Cardiac muscle cell (in vitro differentiated cells and primary cell): ENCODE measurements around the gene DUSP7. TPM values are rescaled to one million over a fixed set of nuclear protein-coding genes. Genes with fewer than 3 reads are reported as not detected.
"Not testable (repeated sequence)": the region's sequence is repeated elsewhere in the genome, so short reads cannot be mapped to it uniquely, and the experiment has no call there.

ENCODE experiments used
- DNase-seq, 2 donors: peaks; one replicate each; pipeline versions ENCODE4 v3.0.0 to v3.0.0-alpha.2; 2010 to 2017; ENCODE audit warnings: low read depth in 1 of 2, low spot score in 1 of 2
- H3K27ac ChIP-seq: fragments of 200-600 bp; sonication (generic); 2 replicates; pipeline ENCODE4 v1.5.1; 2016
- H3K27me3 ChIP-seq: fragments of 200-600 bp; sonication (generic); 2 replicates; pipeline ENCODE4 v1.6.0; 2016; ENCODE audit warnings: control low read depth
- H3K36me3 ChIP-seq: fragments of 200-600 bp; sonication (generic); 2 replicates; pipeline ENCODE4 v1.5.1; 2016; ENCODE audit warnings: control low read depth
- H3K4me1 ChIP-seq: fragments of 200-600 bp; sonication (generic); 2 replicates; pipeline ENCODE4 v1.8.1; 2017; ENCODE audit warnings: low read depth, mild to moderate bottlenecking, mixed run types
- H3K4me3 ChIP-seq: fragments of 200-600 bp; sonication (generic); 2 replicates; pipeline ENCODE4 v1.5.1; 2016; ENCODE audit warnings: mild to moderate bottlenecking
- H3K9me3 ChIP-seq: fragments of 200-600 bp; sonication (generic); 2 replicates; pipeline ENCODE4 v1.5.1; 2017; ENCODE audit warnings: low read depth, mild to moderate bottlenecking, control low read depth
- polyA plus RNA-seq: library from polyadenylated mRNA; unstranded; fragments of >200 nt; fragmentation: Nextera tagmentation; extraction: Ambion mirVana; gene quantifications from 2 replicates; pipeline ENCODE4 v1.2.1, GENCODE V29; 2016
- total RNA-seq: library from RNA; depleted of rRNA; stranded (reverse); fragments of >200 nt; gene quantifications from 2 replicates; pipeline ENCODE4 v1.2.3, GENCODE V29; 2016
- TF ChIP-seq, protein P1 (sequence below): IDR thresholded peaks from 2 replicates; pipeline ENCODE4 v1.5.1; 2012; ENCODE audit warnings: low read depth, mild to moderate bottlenecking, low read length

DUSP7 gene
- total and polyA plus RNA-seq, 2 experiments from 2014 or later: 7.1 to 39.5 TPM

DNA sequence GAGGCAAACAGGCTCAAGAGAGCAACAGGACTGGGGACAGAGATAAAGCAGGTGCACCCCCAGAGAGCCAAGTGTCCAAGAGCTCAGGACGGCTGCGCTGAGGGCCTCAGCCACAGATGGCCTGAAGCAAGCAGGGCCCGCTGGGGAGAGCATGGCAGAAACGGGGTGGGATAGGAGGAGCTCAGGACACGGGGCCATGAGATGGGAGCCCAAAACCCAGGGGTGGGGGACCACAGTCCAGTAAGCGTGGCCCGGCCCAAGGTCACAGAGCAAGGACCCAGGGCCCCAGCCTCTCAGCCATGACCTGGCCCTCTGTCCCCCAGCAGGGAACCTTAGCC lies 9.5 kb downstream of the DUSP7 start:
- Histone ChIP-seq H3K4me1 (peaks cover 23% of the 10 kb centered on the region), H3K36me3 (peaks cover 9% of the 10 kb centered on the region), H3K27ac (no peak overlapping the region), H3K4me3 (no peak overlapping the region), H3K9me3 (no peaks in the 10 kb centered on the region), H3K27me3 (no peaks in the 10 kb centered on the region)
- TF ChIP-seq, protein P1, sequence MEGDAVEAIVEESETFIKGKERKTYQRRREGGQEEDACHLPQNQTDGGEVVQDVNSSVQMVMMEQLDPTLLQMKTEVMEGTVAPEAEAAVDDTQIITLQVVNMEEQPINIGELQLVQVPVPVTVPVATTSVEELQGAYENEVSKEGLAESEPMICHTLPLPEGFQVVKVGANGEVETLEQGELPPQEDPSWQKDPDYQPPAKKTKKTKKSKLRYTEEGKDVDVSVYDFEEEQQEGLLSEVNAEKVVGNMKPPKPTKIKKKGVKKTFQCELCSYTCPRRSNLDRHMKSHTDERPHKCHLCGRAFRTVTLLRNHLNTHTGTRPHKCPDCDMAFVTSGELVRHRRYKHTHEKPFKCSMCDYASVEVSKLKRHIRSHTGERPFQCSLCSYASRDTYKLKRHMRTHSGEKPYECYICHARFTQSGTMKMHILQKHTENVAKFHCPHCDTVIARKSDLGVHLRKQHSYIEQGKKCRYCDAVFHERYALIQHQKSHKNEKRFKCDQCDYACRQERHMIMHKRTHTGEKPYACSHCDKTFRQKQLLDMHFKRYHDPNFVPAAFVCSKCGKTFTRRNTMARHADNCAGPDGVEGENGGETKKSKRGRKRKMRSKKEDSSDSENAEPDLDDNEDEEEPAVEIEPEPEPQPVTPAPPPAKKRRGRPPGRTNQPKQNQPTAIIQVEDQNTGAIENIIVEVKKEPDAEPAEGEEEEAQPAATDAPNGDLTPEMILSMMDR: no peak
- DNase-seq: no peak

DNA sequence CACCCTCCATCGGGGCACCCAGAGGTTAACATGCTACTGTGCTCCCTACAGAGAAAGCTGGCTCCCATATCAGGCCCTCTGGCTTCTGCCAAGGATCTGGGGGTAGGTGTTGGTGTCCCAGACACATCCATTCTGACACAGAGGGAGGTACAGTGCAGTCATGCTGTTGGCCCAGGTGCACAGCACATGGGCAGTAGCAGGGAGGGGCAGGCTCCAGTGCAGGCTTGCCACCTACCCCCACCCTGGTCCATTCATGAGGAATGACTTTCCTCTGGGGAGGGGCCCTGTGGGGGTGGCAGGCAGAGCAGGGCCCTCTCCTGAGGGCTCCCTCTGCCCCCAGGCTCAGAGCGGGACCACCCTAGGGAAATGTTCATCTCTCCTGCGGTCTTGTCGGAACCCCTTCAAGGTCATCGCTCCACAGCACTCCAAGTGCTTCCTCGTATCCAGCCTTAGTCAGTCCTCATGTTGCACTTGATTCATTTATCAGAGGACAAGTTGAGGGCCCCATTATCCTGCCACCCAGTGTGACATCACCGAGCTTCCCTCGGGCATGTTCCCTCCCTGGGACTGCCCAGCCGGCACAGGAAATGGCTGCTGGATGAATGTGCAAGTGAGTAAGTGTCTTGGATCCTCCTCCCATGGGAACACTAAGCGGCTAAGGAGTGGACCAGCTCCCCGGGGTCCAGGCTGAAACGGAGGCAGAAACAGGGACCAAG lies 10.0 kb downstream of the DUSP7 start:
- Histone ChIP-seq H3K27me3 (no peaks in the 10 kb centered on the region), H3K9me3 (no peaks in the 10 kb centered on the region), H3K36me3 (peaks cover 8% of the 10 kb centered on the region), H3K4me1 (peaks cover 23% of the 10 kb centered on the region), H3K27ac (no peak overlapping the region), H3K4me3 (no peak overlapping the region)
- DNase-seq: peak in 1 of 2 donors; percentile 90
- TF ChIP-seq, protein P1: no peak

DNA sequence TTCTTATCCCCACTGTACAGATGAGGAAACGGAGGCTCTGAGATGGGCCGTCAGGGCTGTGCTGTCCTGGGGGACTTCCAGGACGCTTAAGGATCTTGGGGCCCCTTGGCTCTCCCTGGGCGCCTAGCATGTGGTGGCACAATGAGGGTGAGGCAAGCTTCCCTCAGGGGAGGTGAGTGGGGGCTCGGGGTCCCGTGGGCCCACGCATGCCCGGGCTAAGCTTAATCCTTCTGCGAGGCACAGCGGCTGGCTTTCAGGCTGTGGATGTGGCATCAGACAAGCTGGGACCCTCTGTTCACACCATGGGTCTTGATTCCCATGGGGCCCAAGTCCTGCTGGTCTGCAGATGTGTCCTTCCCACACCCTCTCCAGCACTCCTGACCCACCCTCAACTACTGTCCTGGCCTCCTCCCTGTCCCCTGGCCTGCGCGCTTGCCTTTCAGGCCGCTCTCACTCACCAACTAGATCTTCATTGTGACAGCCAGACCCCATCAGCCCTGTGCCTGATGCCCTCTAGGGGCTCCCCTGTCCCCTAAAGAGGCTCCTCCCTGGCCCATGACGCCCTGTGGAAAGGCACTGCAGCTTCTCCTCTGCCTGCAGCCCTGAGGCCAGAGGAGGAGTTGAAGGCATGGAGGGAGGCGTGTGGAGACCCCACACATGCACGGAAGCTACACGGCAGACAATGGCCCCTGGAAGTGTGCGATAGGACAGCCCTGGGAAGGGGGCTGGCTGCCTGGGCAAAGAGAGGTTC lies 11.3 kb downstream of the DUSP7 start:
- TF ChIP-seq, protein P1: no peak
- DNase-seq: no peak
- H3K27ac ChIP-seq: no peak overlapping the region

DNA sequence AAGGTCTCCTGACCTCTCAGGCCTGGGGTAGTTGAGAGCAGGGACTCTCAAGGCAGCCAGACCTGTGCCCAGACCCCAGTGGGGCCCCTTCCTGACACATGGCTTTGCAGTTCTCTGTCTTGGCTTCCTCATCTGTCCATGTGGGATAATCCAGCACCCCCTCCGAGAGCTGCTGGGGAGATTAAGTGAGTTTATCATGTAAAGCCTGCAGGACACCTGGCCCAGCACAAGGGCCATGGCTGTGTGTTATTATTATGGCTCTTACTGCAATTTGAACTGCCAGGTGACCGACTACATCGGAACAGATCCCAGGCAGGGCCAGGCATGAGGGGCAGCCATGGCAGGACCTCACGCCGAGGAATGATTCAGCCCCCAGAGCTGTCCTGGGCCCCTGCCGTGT lies 12.6 kb downstream of the DUSP7 start:
- no peak overlapping the region for H3K27ac ChIP-seq
- H3K4me1 ChIP-seq: peaks cover 26% of the 10 kb centered on the region

More for the DNA sequence above, 11.3 kb downstream of the DUSP7 start:
- Histone ChIP-seq H3K4me1 (peaks cover 29% of the 10 kb centered on the region), H3K9me3 (no peaks in the 10 kb centered on the region), H3K36me3 (peaks cover 2% of the 10 kb centered on the region), H3K4me3 (no peak overlapping the region), H3K27me3 (no peaks in the 10 kb centered on the region)

DNA sequence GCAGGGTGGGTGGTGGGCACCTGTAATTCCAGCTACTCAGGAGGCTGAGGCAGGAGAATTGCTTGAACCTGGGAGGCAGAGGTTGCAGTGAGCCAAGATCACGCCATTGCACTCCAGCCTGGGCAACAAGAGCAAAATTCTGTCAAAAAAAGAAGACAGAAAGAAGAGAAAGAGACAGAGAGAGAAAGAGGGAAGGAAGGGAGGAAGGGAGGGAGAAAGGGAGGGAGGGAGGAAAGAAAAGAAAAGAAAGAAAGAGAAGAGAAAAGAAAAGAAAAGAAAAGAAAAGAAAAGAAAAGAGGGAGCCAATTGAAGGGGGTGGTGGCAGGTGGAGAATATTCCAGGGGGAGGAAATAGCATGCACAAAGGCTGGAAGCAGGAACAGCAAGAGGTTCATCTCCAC lies 13.3 kb downstream of the DUSP7 start:
- H3K36me3 ChIP-seq, H3K4me3 ChIP-seq, H3K27me3 ChIP-seq, DNase-seq, H3K27ac ChIP-seq, H3K9me3 ChIP-seq: not testable (repeated sequence)
- H3K4me1 ChIP-seq: peaks cover 24% of the 10 kb centered on the region

More for the DNA sequence above, 12.6 kb downstream of the DUSP7 start:
- Histone ChIP-seq H3K4me3 (no peak overlapping the region), H3K36me3 (no peaks in the 10 kb centered on the region), H3K9me3 (no peaks in the 10 kb centered on the region), H3K27me3 (no peaks in the 10 kb centered on the region)
- TF ChIP-seq, protein P1: no peak
- no peak for DNase-seq

DNA sequence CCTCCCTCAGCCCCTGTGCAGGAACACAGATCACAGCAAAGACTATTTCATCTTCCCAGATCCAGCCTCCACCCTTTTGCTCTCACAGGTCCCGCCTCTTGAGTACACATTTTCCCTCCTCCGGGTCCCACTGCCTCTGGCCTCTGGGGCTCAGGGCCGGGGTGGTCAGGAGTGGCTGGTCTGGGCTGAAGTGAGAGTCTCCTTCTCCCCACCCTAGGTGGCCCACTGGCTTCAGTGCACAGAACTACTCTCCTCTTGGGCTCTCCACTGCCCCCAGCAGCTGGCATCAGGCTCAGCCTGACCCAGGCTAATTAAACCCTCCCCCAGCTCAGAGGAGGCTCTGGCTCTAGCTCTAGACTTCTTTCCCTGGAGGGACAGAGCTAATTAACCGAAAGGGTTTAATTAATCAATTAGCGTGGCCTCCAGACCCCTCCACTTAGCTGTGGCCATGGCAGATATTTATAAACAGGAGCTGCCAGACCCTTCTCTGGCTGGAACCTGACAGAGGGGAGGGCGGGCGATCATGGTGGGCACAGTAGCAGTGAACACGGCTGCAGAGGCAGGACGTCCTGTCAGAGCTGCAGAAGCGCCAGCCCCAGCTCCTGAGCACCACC lies 15.1 kb downstream of the DUSP7 start:
- no peak for DNase-seq
- no peak overlapping the region for H3K27ac ChIP-seq

More for the DNA sequence above, 15.1 kb downstream of the DUSP7 start:
- Histone ChIP-seq H3K36me3 (no peaks in the 10 kb centered on the region), H3K9me3 (no peaks in the 10 kb centered on the region), H3K4me3 (no peak overlapping the region), H3K27me3 (no peaks in the 10 kb centered on the region), H3K4me1 (peaks cover 21% of the 10 kb centered on the region)
- TF ChIP-seq, protein P1: peak; percentile 21
